Sigmoid colon (tissue), 7 donors: ENCODE results near the gene XYLT1. TPM values are rescaled to one million over a fixed set of nuclear protein-coding genes. Genes with fewer than 3 reads are reported as not detected.

ENCODE experiments used
- DNase-seq: peaks from one replicate; pipeline ENCODE4 v3.0.0-alpha.2; 2019
- H3K27ac ChIP-seq, 4 donors: fragments of 200-600 bp; sonication (generic); one replicate each; pipeline ENCODE4 v1.5.1; 2016 to 2019; ENCODE audit warnings: mild to moderate bottlenecking in 1 of 4
- H3K27me3 ChIP-seq, 3 donors: fragments of 200-600 bp; sonication (generic); one replicate each; pipeline ENCODE4 v1.5.1; 2019; ENCODE audit warnings: mild to moderate bottlenecking in 1 of 3
- H3K36me3 ChIP-seq, 4 donors: fragments of 200-600 bp; sonication (generic); one replicate each; pipeline ENCODE4 v1.5.1; 2016 to 2019
- H3K4me1 ChIP-seq, 4 donors: fragments of 200-600 bp; sonication (generic); one replicate each; pipeline ENCODE4 v1.5.1; 2017 to 2019
- H3K4me3 ChIP-seq, 4 donors: fragments of 200-600 bp; sonication (generic); one replicate each; pipeline ENCODE4 v1.5.1; 2017 to 2019; ENCODE audit warnings: mild to moderate bottlenecking in 2 of 4, moderate library complexity in 1 of 4
- H3K9me3 ChIP-seq, 4 donors: fragments of 200-600 bp in 3 of 4; sonication (generic) in 3 of 4; one replicate each; pipeline versions ENCODE4 v1.5.1 to v1.6.1; 2013 to 2019
- EP300 ChIP-seq, 4 donors: sonication (generic); formaldehyde crosslinking; IDR thresholded peaks; one replicate each; pipeline ENCODE4 v1.6.1; 2017; ENCODE audit warnings: antibody characterized with exemption in 4 of 4
- POLR2A ChIP-seq, 2 donors: fragments of 450-650 bp; IDR thresholded peaks; one replicate each; pipeline ENCODE4 v1.6.1; 2016; ENCODE audit warnings: antibody characterized with exemption in 2 of 2, mild to moderate bottlenecking in 2 of 2, moderate library complexity in 2 of 2
- POLR2AphosphoS5 ChIP-seq, 4 donors: sonication (generic); formaldehyde crosslinking; IDR thresholded peaks; one replicate each; pipeline ENCODE4 v1.6.1; 2017; ENCODE audit warnings: antibody characterized with exemption in 4 of 4
- WGBS, 2 donors: extraction: QIAGEN DNeasy Blood & Tissue Kit; methylation state at CpG; one replicate each; pipeline ENCODE4 v1.1.7; 2013; 5-methylcytosine and 5-hydroxymethylcytosine counted together
- intact Hi-C: fragments of 100-400 bp; cut with DNase I; formaldehyde crosslinking; loops from one replicate; pipeline ENCODE4 v1.15.1; 2023
- polyA plus RNA-seq, 3 donors: library from polyadenylated mRNA; stranded (reverse); fragments of 200-250 nt; gene quantifications; one replicate each; pipeline ENCODE4 v1.2.3, GENCODE V29; 2013
- total RNA-seq, 4 donors: library from RNA; depleted of rRNA; stranded (reverse); fragments of >200 nt; gene quantifications; one replicate each; pipeline ENCODE4 v1.1.0, GENCODE V29; 2016
- TF ChIP-seq, protein P1 (sequence below), 4 experiments: fragments of 450-650 bp in 3 of 4; fragments of 200-600 bp in 1 of 4; IDR thresholded peaks; one replicate each; pipeline ENCODE4 v1.5.1; 2016 to 2019; ENCODE audit warnings: antibody characterized with exemption in 4 of 4, mild to moderate bottlenecking in 3 of 4, moderate library complexity in 2 of 4
- donor health status: healthy with polysubstance abuse.
- donor health status: Bipolar disorder and iron deficiency.
- donor health status: healthy.

The XYLT1 gene
- total and polyA plus RNA-seq, 7 donors = 0.60 to 33.2 (median 23.0) TPM

GRCh38 chr16:17362183-17362582, 108.6 kb downstream of the XYLT1 start:
- H3K4me1 ChIP-seq = peaks cover 0 to 82% (median 69%) of the 10 kb centered on the region in 4 donors
- 65 to 76% methylated on average over 5 of the region's 5 CpGs for WGBS, 2 donors
- no peaks in the 10 kb centered on the region for H3K9me3 ChIP-seq
- peak overlapping the region in 2 of 4 donors; percentile 3 to 70 for H3K27ac ChIP-seq
- H3K36me3 ChIP-seq = no peaks in the 10 kb centered on the region
- intact Hi-C loops = loop anchor here (5.0 kb wide), 1 partner anchor 105 kb away; no protein-coding TSS in a partner anchor
- H3K4me3 ChIP-seq = no peak overlapping the region
- TF ChIP-seq, protein P1, sequence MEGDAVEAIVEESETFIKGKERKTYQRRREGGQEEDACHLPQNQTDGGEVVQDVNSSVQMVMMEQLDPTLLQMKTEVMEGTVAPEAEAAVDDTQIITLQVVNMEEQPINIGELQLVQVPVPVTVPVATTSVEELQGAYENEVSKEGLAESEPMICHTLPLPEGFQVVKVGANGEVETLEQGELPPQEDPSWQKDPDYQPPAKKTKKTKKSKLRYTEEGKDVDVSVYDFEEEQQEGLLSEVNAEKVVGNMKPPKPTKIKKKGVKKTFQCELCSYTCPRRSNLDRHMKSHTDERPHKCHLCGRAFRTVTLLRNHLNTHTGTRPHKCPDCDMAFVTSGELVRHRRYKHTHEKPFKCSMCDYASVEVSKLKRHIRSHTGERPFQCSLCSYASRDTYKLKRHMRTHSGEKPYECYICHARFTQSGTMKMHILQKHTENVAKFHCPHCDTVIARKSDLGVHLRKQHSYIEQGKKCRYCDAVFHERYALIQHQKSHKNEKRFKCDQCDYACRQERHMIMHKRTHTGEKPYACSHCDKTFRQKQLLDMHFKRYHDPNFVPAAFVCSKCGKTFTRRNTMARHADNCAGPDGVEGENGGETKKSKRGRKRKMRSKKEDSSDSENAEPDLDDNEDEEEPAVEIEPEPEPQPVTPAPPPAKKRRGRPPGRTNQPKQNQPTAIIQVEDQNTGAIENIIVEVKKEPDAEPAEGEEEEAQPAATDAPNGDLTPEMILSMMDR (IDR thresholded peaks at IDR 0.05) = no peak
- TF ChIP-seq POLR2AphosphoS5 (IDR thresholded peaks at IDR 0.05) (no peak), EP300 (IDR thresholded peaks at IDR 0.05) (no peak)
- no peak for DNase-seq
- no peaks in the 10 kb centered on the region for H3K27me3 ChIP-seq

GRCh38 chr16:17360693-17361122, 110.1 kb downstream of the XYLT1 start:
- peaks cover 0 to 67% (median 54%) of the 10 kb centered on the region in 4 donors for H3K4me1 ChIP-seq
- intact Hi-C loops = loop anchor here (5.0 kb wide), 1 partner anchor 107 kb away; no protein-coding TSS in a partner anchor
- TF ChIP-seq POLR2AphosphoS5 (IDR thresholded peaks at IDR 0.05) (peak in 1 of 4 donors; percentile 39), POLR2A (IDR thresholded peaks at IDR 0.05) (no peak), EP300 (IDR thresholded peaks at IDR 0.05) (no peak)
- TF ChIP-seq, protein P1 (IDR thresholded peaks at IDR 0.05) = no peak
- peaks cover 0 to 5% (median 2%) of the 10 kb centered on the region in 4 donors for H3K36me3 ChIP-seq
- no peak for DNase-seq
- H3K9me3 ChIP-seq = no peaks in the 10 kb centered on the region
- H3K27ac ChIP-seq = peak overlapping the region in 2 of 4 donors; percentile 21 to 39
- no peaks in the 10 kb centered on the region for H3K27me3 ChIP-seq
- H3K4me3 ChIP-seq = no peak overlapping the region
- WGBS, 2 donors = 87 to 88% methylated on average over 7 of the region's 7 CpGs

DNA sequence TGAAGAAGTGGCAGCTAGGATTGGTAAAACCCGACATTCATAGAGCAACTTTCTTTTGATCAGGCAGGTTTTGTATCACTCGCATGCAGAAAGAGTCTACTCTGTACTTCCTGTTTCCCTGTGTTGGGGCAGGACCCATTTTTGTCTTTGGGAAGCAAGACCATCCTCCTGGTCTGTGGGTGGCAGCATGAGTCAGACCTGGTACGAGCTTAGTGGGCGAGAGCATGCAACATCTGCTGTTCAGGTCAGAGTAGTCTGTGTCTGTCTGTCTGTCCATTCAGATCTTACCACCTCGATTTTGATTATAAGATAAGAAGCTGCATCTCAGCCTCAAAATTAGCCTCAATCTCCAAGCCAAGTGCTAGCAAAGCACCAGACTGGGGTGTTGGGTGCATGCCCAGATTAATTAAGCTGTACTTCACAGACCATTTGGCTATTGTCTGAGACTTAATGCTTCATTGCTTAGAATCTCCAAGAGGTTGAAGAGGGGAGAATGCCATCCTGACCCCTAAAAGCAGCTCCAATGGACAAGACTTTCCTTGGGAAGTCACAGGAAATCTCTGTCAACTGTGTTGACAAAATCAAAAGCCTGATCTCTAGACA, 110.9 kb downstream of the XYLT1 start:
- intact Hi-C loops = loop anchor here (5.0 kb wide), 1 partner anchor 107 kb away; no protein-coding TSS in a partner anchor
- H3K4me3 ChIP-seq = no peak overlapping the region
- 48 to 63% methylated on average over 5 of the region's 5 CpGs for WGBS, 2 donors
- DNase-seq = no peak
- H3K27ac ChIP-seq = peak overlapping the region in 2 of 4 donors; percentile 21 to 39
- H3K36me3 ChIP-seq = peaks cover 0 to 5% (median 2%) of the 10 kb centered on the region in 4 donors
- H3K27me3 ChIP-seq = no peaks in the 10 kb centered on the region
- no peak for TF ChIP-seq POLR2A (IDR thresholded peaks at IDR 0.05)
- TF ChIP-seq, protein P1 (IDR thresholded peaks at IDR 0.05) = no peak
- no peak for TF ChIP-seq POLR2AphosphoS5 (IDR thresholded peaks at IDR 0.05)
- TF ChIP-seq EP300 (IDR thresholded peaks at IDR 0.05) = no peak
- no peaks in the 10 kb centered on the region for H3K9me3 ChIP-seq
- peaks cover 0 to 59% (median 46%) of the 10 kb centered on the region in 4 donors for H3K4me1 ChIP-seq

DNA sequence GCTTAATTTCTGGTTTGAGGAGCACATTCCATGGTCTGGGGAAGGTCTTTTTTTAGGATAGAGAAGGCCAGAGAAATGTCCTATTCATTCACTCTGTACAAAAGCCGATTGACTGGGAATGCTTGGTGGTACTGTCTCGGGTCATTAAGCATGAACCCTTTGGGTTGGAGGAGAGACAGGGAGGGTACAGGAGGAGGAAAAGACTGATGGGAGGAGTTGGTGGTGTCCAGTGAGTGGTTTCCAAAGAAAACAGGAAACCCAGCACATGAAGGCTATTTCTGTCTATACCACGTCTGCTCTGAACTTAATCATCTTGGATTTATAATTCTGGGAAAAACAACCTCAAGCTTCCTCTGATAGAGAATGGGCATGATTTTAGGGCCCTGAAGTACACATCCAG, 111.9 kb downstream of the XYLT1 start:
- H3K36me3 ChIP-seq = peaks cover 0 to 5% (median 2%) of the 10 kb centered on the region in 4 donors
- no peak for DNase-seq
- H3K27me3 ChIP-seq = no peaks in the 10 kb centered on the region
- H3K4me3 ChIP-seq = no peak overlapping the region
- peak overlapping the region in 1 of 4 donors; percentile 39 for H3K27ac ChIP-seq
- TF ChIP-seq EP300 (IDR thresholded peaks at IDR 0.05) (no peak), POLR2A (IDR thresholded peaks at IDR 0.05) (no peak), POLR2AphosphoS5 (IDR thresholded peaks at IDR 0.05) (no peak)
- TF ChIP-seq, protein P1 (IDR thresholded peaks at IDR 0.05) = no peak
- H3K4me1 ChIP-seq = peaks cover 0 to 59% (median 40%) of the 10 kb centered on the region in 4 donors
- H3K9me3 ChIP-seq = no peaks in the 10 kb centered on the region
- intact Hi-C loops = no loop called here
- WGBS, 2 donors = 75 to 91% methylated on average over 3 of the region's 3 CpGs
